Heart left ventricle (tissue), 13 donors: ENCODE data around the gene SND1.

Experiments
- POLR2A ChIP-seq, 2 donors: fragments of 450-650 bp; IDR thresholded peaks; one replicate each; pipeline ENCODE4 v1.6.1; 2017; ENCODE audit warnings: antibody characterized with exemption in 2 of 2, mild to moderate bottlenecking in 2 of 2, moderate library complexity in 2 of 2
- TF ChIP-seq, protein P1 (sequence below), 12 donors: fragments of 200-600 bp; sonication (generic) in 4 of 12; IDR thresholded peaks; one replicate each; pipeline versions ENCODE4 v1.5.0 to v1.8.0; 2018 to 2022; ENCODE audit warnings: antibody characterized with exemption in 12 of 12, mild to moderate bottlenecking in 5 of 12
- donor health status: ischemic (EF 13 %, LVEDD 7.1; RV severe dilation, severe dysfunction).
- donor health status: DM: no; HTN: yes; CAD: no.
- donor health status: DM: no; HTN: no; CAD: no.
- donor health status: ischemic (EF 25% LVEDD 6.9; RV normal size, moderate dysfunction).
- donor health status: ischemic (EF 25% LVEDD 5.7; RV mildly dilated, moderate dysfunction).
- donor health status: ischemic (EF 35%, LVEDD 5.7; RV mildly dilated, moderate dysfunction).
- donor health status: nonischemic (EF 11% LVEDD 7.7; RV severe dilation, severe dysfunction).
- donor health status: DM: yes; HTN: yes; CAD: no.
- donor health status: PGD.
- donor health status: ischemic (EF 29% LVEDD 5.4; RV normal size, mild dysfunction).
- donor health status: nonischemic (EF 23%, LVEDD 6.1; RV moderate dilation, normal function).

GRCh38 chr7:128112781-128113221, 460.8 kb downstream of the SND1 start:
- TF ChIP-seq, protein P1, sequence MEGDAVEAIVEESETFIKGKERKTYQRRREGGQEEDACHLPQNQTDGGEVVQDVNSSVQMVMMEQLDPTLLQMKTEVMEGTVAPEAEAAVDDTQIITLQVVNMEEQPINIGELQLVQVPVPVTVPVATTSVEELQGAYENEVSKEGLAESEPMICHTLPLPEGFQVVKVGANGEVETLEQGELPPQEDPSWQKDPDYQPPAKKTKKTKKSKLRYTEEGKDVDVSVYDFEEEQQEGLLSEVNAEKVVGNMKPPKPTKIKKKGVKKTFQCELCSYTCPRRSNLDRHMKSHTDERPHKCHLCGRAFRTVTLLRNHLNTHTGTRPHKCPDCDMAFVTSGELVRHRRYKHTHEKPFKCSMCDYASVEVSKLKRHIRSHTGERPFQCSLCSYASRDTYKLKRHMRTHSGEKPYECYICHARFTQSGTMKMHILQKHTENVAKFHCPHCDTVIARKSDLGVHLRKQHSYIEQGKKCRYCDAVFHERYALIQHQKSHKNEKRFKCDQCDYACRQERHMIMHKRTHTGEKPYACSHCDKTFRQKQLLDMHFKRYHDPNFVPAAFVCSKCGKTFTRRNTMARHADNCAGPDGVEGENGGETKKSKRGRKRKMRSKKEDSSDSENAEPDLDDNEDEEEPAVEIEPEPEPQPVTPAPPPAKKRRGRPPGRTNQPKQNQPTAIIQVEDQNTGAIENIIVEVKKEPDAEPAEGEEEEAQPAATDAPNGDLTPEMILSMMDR (IDR thresholded peaks at IDR 0.05): no peak
- TF ChIP-seq POLR2A (IDR thresholded peaks at IDR 0.05): no peak
